NOMO-1 treated with dmso at 0.1 percent for 144 hours (cell line): Measurements from ENCODE around the gene SNX9.
"Not testable (repeated sequence)": the region's sequence is repeated elsewhere in the genome, so short reads cannot be mapped to it uniquely, and the experiment has no call there.

Experiments
- DNase-seq: peaks from one replicate; lab custom pipeline; 2025; ENCODE audit not compliant: unreplicated experiment; lab: John Stamatoyannopoulos, UW

Gene SNX9

GRCh38 chr6:157951828-157952227 is 128.8 kb downstream of the SNX9 start:
- DNase-seq = no peak

DNA sequence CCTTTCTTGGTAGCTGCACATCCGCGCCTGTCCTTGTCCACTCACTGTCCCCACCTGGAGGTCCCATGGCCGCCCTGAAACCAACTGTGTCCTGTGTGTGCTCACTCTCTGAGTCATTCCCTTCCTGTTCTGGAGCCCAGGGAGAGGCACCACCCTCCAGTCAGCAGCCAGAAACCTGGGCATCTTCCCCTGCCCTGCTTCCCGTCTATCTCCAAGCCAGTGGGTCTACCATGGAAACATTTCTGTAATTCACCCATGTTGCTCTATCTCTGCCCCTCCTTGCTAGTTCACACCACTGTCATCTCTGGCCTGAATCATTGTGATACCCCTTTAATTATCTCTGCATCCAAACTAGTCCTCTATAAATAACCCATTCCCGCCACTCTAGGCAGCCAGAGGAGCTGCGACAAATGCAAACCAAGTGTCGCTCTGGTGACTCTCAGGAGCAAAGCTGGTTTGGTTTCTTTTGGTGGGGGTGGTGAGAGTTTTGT is 129.9 kb downstream of the SNX9 start:
- no peak for DNase-seq

DNA sequence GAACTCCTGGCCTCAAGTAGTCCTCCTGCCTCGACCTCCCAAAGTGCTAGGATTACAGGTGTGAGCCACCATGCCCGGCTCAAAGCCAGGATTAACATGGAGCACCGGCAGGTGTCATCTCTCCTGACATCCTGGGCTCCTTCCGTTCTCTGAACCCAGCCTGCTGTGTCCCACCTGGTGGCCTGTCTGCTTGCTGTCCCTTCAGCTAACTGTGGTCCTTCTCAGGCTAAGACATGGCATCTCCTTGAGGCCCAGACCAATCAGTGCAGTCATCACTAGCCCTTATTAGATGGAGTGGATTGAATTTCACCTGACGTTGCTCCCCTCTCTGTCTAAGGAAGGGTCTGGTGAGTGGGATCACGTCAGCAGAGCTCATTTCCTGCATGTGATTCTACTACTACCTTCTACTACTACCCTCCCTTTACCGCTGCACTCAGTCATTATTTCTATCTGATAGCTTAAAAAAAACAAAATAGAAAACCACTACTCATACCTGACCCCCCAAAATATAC is 130.6 kb downstream of the SNX9 start:
- DNase-seq = no peak

DNA sequence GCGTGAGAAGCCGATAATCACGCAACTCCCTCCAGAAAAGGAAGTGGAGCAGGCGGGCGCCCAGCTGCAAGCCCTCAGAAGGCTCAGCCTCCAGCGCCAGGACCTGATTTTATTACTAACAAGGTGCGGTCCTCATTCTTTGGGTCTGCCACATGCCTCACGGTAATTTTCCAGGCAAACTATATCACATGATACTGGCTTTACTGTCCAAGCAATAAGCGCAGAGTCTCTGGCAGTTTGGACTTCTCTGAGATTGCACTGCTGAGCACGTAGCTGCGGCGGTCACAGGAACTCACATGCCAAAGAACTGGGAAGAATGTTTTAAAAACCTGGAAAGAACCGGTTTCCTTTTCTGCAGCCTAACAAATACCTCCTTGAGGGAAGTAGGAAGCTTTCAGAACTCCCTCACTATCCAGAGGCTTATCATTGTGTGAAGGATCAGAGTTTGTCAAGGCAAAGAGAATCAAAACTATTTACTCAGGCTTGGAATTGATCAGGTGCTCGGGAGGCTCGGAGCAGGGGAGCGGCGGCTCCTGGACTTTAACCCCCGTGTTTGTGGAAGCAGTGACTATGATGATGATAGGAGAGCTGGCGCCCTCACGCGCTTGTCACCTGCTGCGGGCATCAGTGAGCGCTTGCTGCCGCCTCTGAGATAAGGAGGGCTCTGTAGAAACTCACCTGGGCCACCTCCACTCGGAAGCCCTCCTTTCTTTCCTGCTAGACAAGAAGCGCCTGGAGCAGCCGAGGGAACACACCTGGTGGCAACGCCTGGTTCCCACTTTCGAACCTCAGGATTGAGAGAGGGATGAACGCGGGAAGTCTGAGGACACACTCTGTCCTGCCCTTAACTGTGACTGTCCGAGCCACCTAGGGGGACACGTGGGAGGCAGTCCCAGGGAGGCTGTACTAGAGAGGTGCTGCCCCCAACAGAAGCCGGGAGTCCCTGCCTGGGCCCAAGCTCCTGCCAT is 131.4 kb downstream of the SNX9 start:
- no peak for DNase-seq

DNA sequence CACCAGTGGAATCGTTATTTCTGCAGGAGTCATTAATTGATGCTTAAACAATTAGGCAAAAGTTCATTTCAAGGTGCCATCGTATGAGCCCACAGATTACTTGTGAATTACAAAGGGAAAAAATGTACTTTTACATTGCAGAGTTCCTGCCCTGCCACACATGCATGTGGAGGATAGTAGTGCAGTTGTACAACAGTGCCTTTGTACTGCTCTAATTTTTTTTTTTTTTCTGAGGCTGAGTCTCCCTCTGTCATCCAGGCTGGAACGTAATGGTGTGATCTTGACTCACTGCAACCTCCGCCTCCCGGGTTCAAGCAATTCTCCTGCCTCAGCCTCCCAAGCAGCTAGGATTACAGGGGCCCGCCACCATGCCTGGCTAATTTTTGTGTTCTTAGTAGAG is 132.6 kb downstream of the SNX9 start:
- DNase-seq = no peak

DNA sequence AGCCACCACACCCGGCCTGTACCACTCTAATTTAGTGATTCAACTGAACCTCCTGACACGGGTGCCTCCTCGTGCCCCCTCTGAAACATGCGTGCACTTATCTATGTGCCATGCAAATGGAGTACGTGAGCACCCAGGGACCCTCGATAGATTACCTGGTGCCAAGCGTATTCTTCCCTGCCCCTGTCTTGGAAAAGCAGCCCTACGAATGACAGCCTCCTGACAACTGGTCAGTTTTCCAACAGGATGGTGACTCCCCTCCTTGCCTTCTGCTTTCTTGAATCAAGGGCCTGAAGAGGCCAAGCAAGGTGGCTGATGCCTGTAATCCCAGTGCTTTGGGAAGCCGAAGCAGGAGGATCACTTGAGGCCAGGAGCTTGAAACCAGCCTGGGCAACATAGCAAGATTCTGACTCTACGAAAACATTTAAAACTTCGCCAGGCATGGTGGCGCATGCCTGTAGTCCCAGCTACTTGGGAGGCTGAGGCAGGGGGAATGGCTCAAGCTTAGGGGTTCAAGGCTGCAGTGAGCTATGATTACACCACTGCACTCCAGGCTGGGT is 133.2 kb downstream of the SNX9 start:
- no peak for DNase-seq

- DNase-seq = no peak
These were observed 136.6 kb downstream of the SNX9 start for GRCh38 chr6:157959451-157960227.

- DNase-seq = no peak
These were observed 138.2 kb downstream of the SNX9 start for GRCh38 chr6:157961153-157961831.

DNA sequence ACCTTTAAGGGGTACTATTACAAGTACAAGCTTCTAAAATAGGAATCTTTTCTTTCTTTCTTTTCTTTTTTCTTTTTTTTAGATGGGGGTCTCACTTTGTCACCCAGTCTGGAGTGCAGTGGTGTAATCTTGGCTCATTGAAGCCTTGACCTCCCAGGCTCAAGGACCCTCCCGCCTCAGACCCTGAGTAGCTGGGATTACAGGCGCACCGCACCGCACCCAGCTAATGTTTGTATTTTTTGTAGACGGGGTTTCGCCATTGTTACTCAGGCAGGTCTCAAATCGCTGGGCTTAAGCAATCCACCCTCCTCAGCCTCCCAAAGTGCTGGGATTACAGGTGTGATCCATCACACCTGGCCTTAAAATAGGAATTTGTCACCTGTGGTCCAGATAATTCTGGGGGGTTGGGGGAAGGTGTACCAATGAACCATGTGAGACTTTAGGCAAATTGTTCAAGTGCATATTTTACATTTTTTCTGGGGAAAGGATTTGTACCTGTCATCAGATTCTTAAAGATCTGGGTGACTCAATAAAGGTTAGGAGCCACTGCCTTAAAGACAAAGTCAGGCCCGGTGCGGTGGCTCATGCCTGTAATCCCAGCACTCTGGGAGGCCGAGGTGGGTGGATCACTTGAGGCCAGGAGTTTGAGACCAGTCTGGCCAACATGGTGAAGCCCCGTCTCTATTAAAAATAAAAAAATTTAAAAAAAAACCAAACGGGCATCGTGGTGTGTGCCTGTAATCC is 139.0 kb downstream of the SNX9 start:
- no peak for DNase-seq

GRCh38 chr6:157962601-157963302 is 139.7 kb downstream of the SNX9 start:
- no peak for DNase-seq

DNA sequence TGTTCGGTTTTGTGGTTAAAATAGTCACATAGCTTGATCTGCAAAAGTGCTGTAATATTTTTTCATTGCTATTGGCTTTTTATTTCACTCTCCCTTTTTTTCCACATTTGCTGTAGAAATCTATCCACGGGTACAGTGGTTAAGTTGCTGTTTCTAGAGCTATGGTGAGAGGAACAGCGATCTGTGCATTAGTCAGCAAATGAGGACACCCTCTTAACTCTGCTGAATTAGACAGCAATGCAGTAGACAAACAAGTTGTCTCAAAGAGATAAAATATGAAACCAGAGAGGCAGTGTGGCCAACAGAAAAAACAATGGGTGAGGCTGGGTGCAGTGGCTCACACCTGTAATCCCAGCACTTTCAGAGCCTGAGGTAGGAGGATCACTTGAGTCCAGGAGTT is 141.1 kb downstream of the SNX9 start:
- DNase-seq = no peak

GRCh38 chr6:157965387-157965786 is 142.3 kb downstream of the SNX9 start:
- no peak for DNase-seq

DNA sequence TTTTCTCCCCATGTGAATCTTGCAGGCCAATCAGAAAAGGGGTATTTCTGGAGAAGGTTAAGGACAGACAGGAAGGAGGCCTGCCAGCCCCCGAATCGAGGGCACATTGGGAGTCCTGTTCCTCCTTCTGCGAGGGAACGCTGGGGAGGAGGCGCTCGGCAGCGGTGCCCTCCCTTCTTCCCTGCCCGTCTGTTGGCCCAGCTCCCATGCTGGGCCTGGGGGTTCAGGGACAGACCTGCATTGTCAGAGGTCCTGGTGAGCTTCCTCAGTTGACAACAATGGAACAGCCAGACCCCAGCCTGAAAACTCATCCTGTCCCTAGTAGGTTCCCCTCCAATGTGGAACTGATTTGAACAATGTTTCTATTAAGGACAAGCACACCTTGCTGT is 143.5 kb downstream of the SNX9 start:
- no peak for DNase-seq

- no peak for DNase-seq
These were observed 144.0 kb downstream of the SNX9 start for GRCh38 chr6:157967020-157967419.

DNA sequence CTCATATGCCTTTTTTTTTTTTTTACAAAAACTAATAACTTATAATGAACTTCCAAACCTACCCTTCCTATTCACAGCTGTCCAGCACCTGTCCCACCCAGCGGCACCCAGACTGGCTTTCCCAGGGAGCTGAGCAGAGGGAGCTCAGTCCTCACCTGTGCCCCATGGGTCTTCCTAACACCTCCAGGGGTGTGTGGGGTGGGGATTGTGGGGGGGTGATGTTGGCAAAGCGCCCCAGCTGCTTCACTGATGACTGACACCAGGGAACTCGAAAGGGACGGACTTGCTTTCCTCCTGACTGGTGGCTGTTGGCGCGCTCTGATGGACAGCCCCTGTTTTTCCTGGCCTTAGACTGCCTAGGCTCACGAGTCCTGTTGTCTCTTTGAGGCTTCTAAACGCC is 144.4 kb downstream of the SNX9 start:
- no peak for DNase-seq

- DNase-seq = not testable (repeated sequence)
These were observed 149.1 kb downstream of the SNX9 start for GRCh38 chr6:157972177-157972576.

DNA sequence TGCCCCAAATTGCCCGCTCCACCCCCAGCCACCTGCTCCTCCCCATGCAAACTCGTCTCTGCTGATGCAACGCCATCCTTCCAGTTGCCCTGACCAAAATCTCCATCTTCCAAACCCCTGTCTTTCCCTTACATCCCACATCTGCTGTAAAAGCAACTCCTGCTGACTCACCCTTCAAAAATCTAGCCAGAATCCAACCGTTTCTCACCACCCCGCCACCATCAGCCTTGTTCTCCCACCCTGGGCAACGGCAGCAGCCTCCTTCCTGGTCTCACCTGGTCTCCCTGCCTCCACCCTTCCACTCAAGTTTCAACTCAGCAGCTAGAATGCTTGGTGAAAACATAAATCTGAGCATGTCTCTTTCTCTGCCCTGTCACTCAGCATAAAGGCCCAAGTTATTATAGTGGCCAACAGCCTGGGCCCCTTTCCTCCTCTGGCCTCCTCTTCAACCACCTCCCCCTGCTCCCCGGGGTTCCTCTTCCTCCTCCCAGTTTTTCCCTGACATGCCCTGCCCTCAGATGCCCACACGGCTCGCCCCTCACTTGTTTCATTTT is 151.4 kb downstream of the SNX9 start:
- no peak for DNase-seq

DNA sequence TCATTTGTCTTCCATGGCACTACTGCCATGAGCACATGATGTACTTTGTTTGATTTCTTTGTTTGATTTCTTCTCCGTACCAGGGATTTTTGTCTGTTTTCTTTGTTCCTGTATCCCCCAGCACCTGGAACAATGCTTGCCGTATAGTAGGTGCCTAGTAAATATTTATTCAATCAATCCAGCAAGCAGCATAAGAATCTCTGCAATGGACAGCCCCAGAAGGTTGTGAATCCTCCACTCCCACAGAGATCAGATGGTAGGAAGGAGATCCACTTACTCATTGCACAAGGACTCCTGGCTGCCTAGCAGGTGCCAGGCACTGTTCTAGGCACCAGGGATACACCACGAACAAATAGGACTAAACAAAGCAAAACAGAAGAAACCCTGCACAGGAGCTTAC is 151.9 kb downstream of the SNX9 start:
- DNase-seq = no peak

DNA sequence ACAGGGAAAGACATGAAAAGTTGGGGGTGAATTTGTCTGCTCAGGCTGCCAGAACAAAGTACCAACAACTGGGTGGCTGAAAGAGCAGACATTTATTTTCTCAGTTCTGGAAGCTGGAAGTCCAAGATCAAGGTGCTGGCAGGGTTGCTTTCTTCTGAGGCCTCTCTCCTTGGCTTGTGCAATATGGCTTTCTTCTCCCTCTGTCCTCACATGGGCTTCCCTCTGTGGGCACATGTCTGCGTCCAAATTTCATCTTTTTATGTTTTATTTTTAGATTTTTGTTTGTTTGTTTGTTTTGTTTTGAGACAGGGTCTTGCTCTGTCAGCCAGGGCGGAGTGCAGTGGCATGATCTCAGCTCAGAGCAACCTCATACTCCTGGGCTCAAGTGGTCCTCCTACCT is 152.4 kb downstream of the SNX9 start:
- DNase-seq = no peak
